H1 (cell line): ENCODE data around the gene RELT. TPM values are rescaled to one million over a fixed set of nuclear protein-coding genes. Genes with fewer than 3 reads are reported as not detected.

Experiments
- CTCF ChIA-PET: fragments of 300-600 bp; sonication (Branson Sonifier 250); formaldehyde crosslinking; loops from one replicate; lab custom pipeline; 2021; ENCODE audit not compliant: partially characterized antibody; lab: Charles Lee
- POLR2A ChIA-PET: fragments of 300-600 bp; sonication (Branson Sonifier 250); formaldehyde crosslinking; loops from one replicate; lab custom pipeline; 2021; ENCODE audit warnings: inconsistent platforms; ENCODE audit not compliant: partially characterized antibody; lab: Charles Lee
- DNase-seq, 2 experiments: peaks; one replicate each; pipeline versions ENCODE4 v3.0.0 to v3.0.0-alpha.2; 2010 to 2022; ENCODE audit warnings: low spot score in 2 of 2, low read depth in 1 of 2, mixed read lengths in 1 of 2
- FAIRE-seq: peaks from 2 replicates; lab custom pipeline; 2011; peaks lifted over from hg19 to GRCh38; lab: Jason Lieb, UNC
- H2AFZ ChIP-seq: 2 replicates; pipeline ENCODE4 v1.8.1; 2012; ENCODE audit warnings: low read length, inconsistent platforms
- H2AK5ac ChIP-seq: 2 replicates; pipeline ENCODE4 v1.6.1; 2013; ENCODE audit warnings: low read depth, low read length
- H2BK120ac ChIP-seq: replicated peaks from 2 replicates; pipeline ENCODE3; 2013; ENCODE audit warnings: low read depth, low read length, inconsistent platforms
- H2BK12ac ChIP-seq: 2 replicates; pipeline ENCODE4 v1.6.1; 2013; ENCODE audit warnings: low read depth, low read length
- H2BK15ac ChIP-seq: 2 replicates; pipeline ENCODE4 v1.6.1; 2013; ENCODE audit warnings: low read length
- H2BK20ac ChIP-seq: 2 replicates; pipeline ENCODE4 v1.6.1; 2013; ENCODE audit warnings: low read length
- H2BK5ac ChIP-seq: 2 replicates; pipeline ENCODE4 v1.6.1; 2013; ENCODE audit warnings: low read depth, low read length
- H3K14ac ChIP-seq: 2 replicates; pipeline ENCODE4 v1.6.1; 2013; ENCODE audit warnings: inconsistent platforms; ENCODE audit not compliant: insufficient read length
- H3K18ac ChIP-seq: 2 replicates; pipeline ENCODE4 v1.6.1; 2013; ENCODE audit warnings: low read length; ENCODE audit errors: extremely low read depth
- H3K23ac ChIP-seq: 2 replicates; pipeline ENCODE4 v1.6.1; 2013; ENCODE audit warnings: inconsistent platforms; ENCODE audit not compliant: insufficient read length
- H3K23me2 ChIP-seq: 2 replicates; pipeline ENCODE4 v1.6.1; 2013; ENCODE audit warnings: low read depth, low read length
- H3K27ac ChIP-seq: 2 replicates; pipeline ENCODE4 v1.6.1; 2011; ENCODE audit warnings: low read depth, low read length, inconsistent platforms
- H3K27me3 ChIP-seq, 4 experiments: replicated peaks in 1 of 4; 1 replicate in 1 of 4; 2 replicates in 3 of 4; pipeline versions ENCODE4 v1.6.1 to v1.8.1; 2011 to 2013; ENCODE audit warnings: low read length in 3 of 4, mild to moderate bottlenecking in 3 of 4, inconsistent platforms in 2 of 4, mixed read lengths in 2 of 4, moderate library complexity in 1 of 4; ENCODE audit not compliant: control insufficient read depth in 3 of 4, insufficient read depth in 3 of 4; ENCODE audit errors: extremely low read depth in 1 of 4
- H3K36me3 ChIP-seq, 4 experiments: 2 replicates each; pipeline versions ENCODE4 v1.6.1 to v1.8.1; 2011 to 2013; ENCODE audit warnings: mild to moderate bottlenecking in 4 of 4, low read length in 3 of 4, moderate library complexity in 2 of 4, control low read depth in 1 of 4, inconsistent platforms in 1 of 4; ENCODE audit not compliant: insufficient read depth in 4 of 4, control insufficient read depth in 2 of 4
- H3K4ac ChIP-seq: replicated peaks from 2 replicates; pipeline ENCODE3; 2013; ENCODE audit warnings: low read length, low read depth, mixed read lengths, inconsistent platforms; ENCODE audit not compliant: insufficient read length
- H3K4me1 ChIP-seq, 4 experiments: replicated peaks in 1 of 4; 1 replicate in 1 of 4; 2 replicates in 3 of 4; pipeline versions ENCODE4 v1.6.1 to v1.8.1; 2011 to 2013; ENCODE audit warnings: low read length in 3 of 4, inconsistent platforms in 2 of 4, mixed read lengths in 1 of 4; ENCODE audit not compliant: insufficient read depth in 4 of 4, control insufficient read depth in 3 of 4
- H3K4me2 ChIP-seq, 2 experiments: 2 replicates each; pipeline versions ENCODE4 v1.6.1 to v1.8.1; 2011 to 2013; ENCODE audit warnings: low read depth in 2 of 2, low read length in 2 of 2, control low read depth in 1 of 2, inconsistent platforms in 1 of 2, mild to moderate bottlenecking in 1 of 2; ENCODE audit not compliant: insufficient read depth in 1 of 2
- H3K4me3 ChIP-seq, 4 experiments: fragments of 200-600, 300-600 bp in 1 of 4; sonication (generic), shearing (Covaris generic), sonication (Bioruptor Twin) in 1 of 4; 2 replicates each; pipeline versions ENCODE4 v1.5.1 to v1.8.1; 2011 to 2016; ENCODE audit warnings: low read length in 4 of 4, low read depth in 3 of 4, control low read depth in 2 of 4, inconsistent platforms in 2 of 4, mild to moderate bottlenecking in 2 of 4, mixed read lengths in 1 of 4, moderate library complexity in 1 of 4; ENCODE audit not compliant: insufficient read depth in 2 of 4; ENCODE audit errors: extremely low read depth in 1 of 4
- H3K56ac ChIP-seq: replicated peaks from 2 replicates; pipeline ENCODE3; 2013; ENCODE audit warnings: low read depth, mild to moderate bottlenecking, mixed read lengths, low read length, inconsistent platforms; ENCODE audit not compliant: insufficient read length
- H3K79me1 ChIP-seq: 2 replicates; pipeline ENCODE4 v1.6.1; 2013; ENCODE audit warnings: low read depth, low read length, control low read depth
- H3K79me2 ChIP-seq, 2 experiments: 2 replicates each; pipeline versions ENCODE4 v1.6.1 to v1.8.1; 2012 to 2013; ENCODE audit warnings: low read length in 2 of 2, mild to moderate bottlenecking in 2 of 2, inconsistent platforms in 1 of 2; ENCODE audit not compliant: insufficient read depth in 2 of 2, control insufficient read depth in 1 of 2
- H3K9ac ChIP-seq, 4 experiments: replicated peaks in 1 of 4; 1 replicate in 1 of 4; 2 replicates in 3 of 4; pipeline versions ENCODE4 v1.6.1 to v1.8.1; 2011 to 2013; ENCODE audit warnings: low read depth in 3 of 4, low read length in 3 of 4, control low read depth in 2 of 4, mild to moderate bottlenecking in 2 of 4, moderate library complexity in 2 of 4, inconsistent platforms in 1 of 4; ENCODE audit errors: extremely low read depth in 1 of 4
- H3K9me3 ChIP-seq, 2 experiments: 2 replicates each; pipeline versions ENCODE4 v1.6.1 to v1.8.1; 2012 to 2013; ENCODE audit warnings: mild to moderate bottlenecking in 2 of 2, moderate library complexity in 2 of 2, control low read depth in 1 of 2, inconsistent platforms in 1 of 2, low read depth in 1 of 2, low read length in 1 of 2, mixed read lengths in 1 of 2; ENCODE audit not compliant: insufficient read depth in 2 of 2
- H4K20me1 ChIP-seq, 2 experiments: replicated peaks in 1 of 2; 2 replicates each; pipeline versions ENCODE3 to v1.8.1; 2011 to 2013; ENCODE audit warnings: inconsistent platforms in 2 of 2, low read length in 2 of 2, mild to moderate bottlenecking in 1 of 2; ENCODE audit not compliant: insufficient read depth in 2 of 2, control insufficient read depth in 1 of 2
- H4K5ac ChIP-seq: 2 replicates; pipeline ENCODE4 v1.6.1; 2013; ENCODE audit warnings: low read length, low read depth, mixed read lengths, inconsistent platforms; ENCODE audit not compliant: insufficient read length
- H4K8ac ChIP-seq: 2 replicates; pipeline ENCODE4 v1.8.0; 2013; ENCODE audit warnings: mild to moderate bottlenecking, moderate library complexity, low read length, inconsistent platforms; ENCODE audit not compliant: insufficient read depth; ENCODE audit errors: extremely low read depth
- H4K91ac ChIP-seq: replicated peaks from 2 replicates; pipeline ENCODE3; 2013; ENCODE audit warnings: low read length, mixed read lengths, inconsistent platforms; ENCODE audit not compliant: insufficient read length
- ASH2L ChIP-seq: fragments of 200-600, 300-600 bp; sonication (generic); IDR thresholded peaks from one replicate; pipeline ENCODE4 v1.7.1; 2017; ENCODE audit warnings: low read length
- BRCA1 ChIP-seq: IDR thresholded peaks from 2 replicates; pipeline ENCODE4 v1.6.1; 2012; ENCODE audit warnings: low read depth, low read length, improper control_type of control experiment
- CHD1 ChIP-seq: IDR thresholded peaks from 2 replicates; pipeline ENCODE4 v1.6.1; 2012; ENCODE audit warnings: low read depth, low read length, improper control_type of control experiment
- EGR1 ChIP-seq: IDR thresholded peaks from 2 replicates; pipeline ENCODE4 v1.6.1; 2011; ENCODE audit warnings: low read depth, low read length, borderline replicate concordance
- GABPA ChIP-seq: IDR thresholded peaks from 2 replicates; pipeline ENCODE4 v1.6.1; 2011; ENCODE audit warnings: mild to moderate bottlenecking, low read length, moderate library complexity, borderline replicate concordance; ENCODE audit not compliant: insufficient read depth
- HDAC2 ChIP-seq, 2 experiments: fragments of 300-600 bp in 1 of 2; sonication (generic) in 1 of 2; IDR thresholded peaks; 2 replicates each; pipeline ENCODE4 v1.6.1; 2011 to 2012; ENCODE audit warnings: low read depth in 2 of 2, low read length in 2 of 2, mild to moderate bottlenecking in 2 of 2, moderate library complexity in 2 of 2, borderline replicate concordance in 1 of 2, inconsistent platforms in 1 of 2
- KDM1A ChIP-seq: fragments of 200-600, 300-600 bp; sonication (generic); IDR thresholded peaks from 2 replicates; pipeline ENCODE4 v1.7.1; 2016; ENCODE audit warnings: mild to moderate bottlenecking, low read length, borderline replicate concordance
- KDM5A ChIP-seq: fragments of 200-600 bp; IDR thresholded peaks from 2 replicates; pipeline ENCODE4 v1.7.1; 2012; ENCODE audit warnings: mild to moderate bottlenecking, low read length, inconsistent platforms, mixed read lengths
- SAP30 ChIP-seq: fragments of 300-600 bp; sonication (generic); IDR thresholded peaks from 2 replicates; pipeline ENCODE4 v1.7.1; 2012; ENCODE audit warnings: low read length, moderate library complexity, mild to moderate bottlenecking, inconsistent platforms; ENCODE audit not compliant: insufficient read depth, insufficient replicate concordance
- SIX5 ChIP-seq: IDR thresholded peaks from 2 replicates; pipeline ENCODE4 v1.6.1; 2011; ENCODE audit warnings: mild to moderate bottlenecking, low read depth, low read length
- TCF12 ChIP-seq: IDR thresholded peaks from 2 replicates; pipeline ENCODE4 v1.6.1; 2011; ENCODE audit warnings: low read depth, mild to moderate bottlenecking, low read length
- WGBS, 2 experiments: shearing (Covaris generic) in 1 of 2; methylation state at CpG; one replicate each; pipeline versions ENCODE4 v1.1.6 to v1.1.7; 2013 to 2015; ENCODE audit warnings: low lambda C conversion rate in 2 of 2, mixed read lengths in 2 of 2, inconsistent platforms in 1 of 2, low coverage in 1 of 2, missing lambda C conversion rate in 1 of 2; ENCODE audit not compliant: insufficient replicate concordance in 2 of 2, insufficient coverage in 1 of 2, insufficient read length in 1 of 2; ENCODE audit errors: extremely low coverage in 1 of 2, missing lambda C conversion rate in 1 of 2; 5-methylcytosine and 5-hydroxymethylcytosine counted together
- polyA plus RNA-seq, 7 experiments: library from polyadenylated mRNA; depleted of rRNA in 3 of 7; stranded (reverse) in 5 of 7; unstranded in 2 of 7; fragments of >200 nt in 5 of 7; fragments of 200-250 nt in 2 of 7; gene quantifications; 1 replicate in 5 of 7; 2 replicates in 1 of 7; 4 replicates in 1 of 7; pipeline versions ENCODE4 v1.2.1 to v1.2.3, GENCODE V29; 2011 to 2013; ENCODE audit warnings: missing spikeins in 2 of 7, mixed read lengths in 2 of 7
- total RNA-seq: library from RNA; stranded (reverse); fragmentation: NEBNext Ultra II Directional; extraction: Animal tissue kit (Norgen Biotek cat#: 25700); gene quantifications from 2 replicates; pipeline ENCODE4 v1.2.1, GENCODE V29; 2021

Gene RELT
- total and polyA plus RNA-seq, 2 of the 8 experiments (the other 6 are each of a cell fraction or from before 2014, with no cell fraction given) = 3.4 to 5.7 TPM

DNA sequence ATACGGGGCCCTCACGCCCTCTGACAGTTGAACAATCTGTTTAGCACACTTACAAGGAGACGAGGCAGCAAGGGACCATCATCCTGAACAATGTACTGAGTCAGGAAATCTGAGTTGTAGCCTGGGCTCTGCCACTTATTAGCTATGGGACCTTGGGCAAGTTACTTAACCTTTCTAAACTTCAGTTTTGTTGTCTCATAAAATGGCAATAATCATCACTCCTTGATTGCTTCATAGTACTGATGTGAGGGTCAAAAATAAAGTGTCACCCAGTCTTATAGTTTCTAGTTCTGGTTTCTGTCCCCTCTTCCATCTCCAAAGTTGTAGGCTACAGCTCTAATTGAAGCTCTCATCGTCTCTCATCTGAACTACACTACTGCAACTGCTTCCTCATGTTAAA lies 46.7 kb downstream of the RELT start:
- Histone ChIP-seq H3K4me1 (peaks cover 0 to 2% (median under 1%) of the 10 kb centered on the region in 4 experiments; a peak in 2 of 7 replicates), H2BK5ac (no peak overlapping the region), H3K79me2 (no peaks in the 10 kb centered on the region), H3K23me2 (no peaks in the 10 kb centered on the region), H3K4me3 (no peak overlapping the region), H2AFZ (no peak overlapping the region), H4K5ac (no peak overlapping the region), H3K56ac (no peak overlapping the region), H3K23ac (no peak overlapping the region), H2BK20ac (no peak overlapping the region), H3K14ac (no peak overlapping the region), H2BK12ac (no peak overlapping the region), H3K4ac (no peak overlapping the region), H3K36me3 (peaks cover 0 to 2% (median 0%) of the 10 kb centered on the region in 4 experiments; a peak in 3 of 8 replicates), H4K91ac (no peak overlapping the region), H3K27ac (no peak overlapping the region), H3K4me2 (no peak overlapping the region), H3K9me3 (no peaks in the 10 kb centered on the region), H4K20me1 (no peaks in the 10 kb centered on the region), H4K8ac (no peak overlapping the region), H3K27me3 (no peaks in the 10 kb centered on the region), H2BK120ac (no peak overlapping the region), H3K9ac (no peak overlapping the region), H3K79me1 (no peaks in the 10 kb centered on the region; the same call in 1 of the 2 replicates), H2AK5ac (no peak overlapping the region), H2BK15ac (no peak overlapping the region), H3K18ac (no peak overlapping the region)
- POLR2A ChIA-PET = interaction anchor here (2.4 kb wide), 1 partner anchor 26 kb away, joined by 8 read pairs; no protein-coding TSS in a partner anchor
- FAIRE-seq = no peak
- DNase-seq = no peak
- CTCF ChIA-PET = interaction anchor here (0.8 to 2.9 kb wide), 11 partner anchors 8 to 238 kb away, joined by 3 to 14 read pairs (median 4); no protein-coding TSS in a partner anchor
- 85% methylated on average over 4 of the region's 4 CpGs; no CpG with 5 or more reads in 1 of the 2 experiments for whole genome bisulfite sequencing, 2 experiments
- no peak for TF ChIP-seq SIX5
- no peak for TF ChIP-seq KDM1A
- TF ChIP-seq BRCA1 = no peak
- TF ChIP-seq GABPA = no peak
- no peak for TF ChIP-seq HDAC2 (IDR thresholded peaks at IDR 0.05; ENCODE audit: borderline replicate concordance in 1 of 2, low read depth in 2 of 2, low read length in 2 of 2)
- TF ChIP-seq ASH2L = no peak
- no peak for TF ChIP-seq SAP30
- TF ChIP-seq TCF12 = no peak
- TF ChIP-seq KDM5A = no peak
- TF ChIP-seq CHD1 = no peak
- TF ChIP-seq EGR1 = no peak
